Vein endothelial cell (primary cell): ENCODE results near the gene CDCP1. TPM values are rescaled to one million over a fixed set of nuclear protein-coding genes. Genes with fewer than 3 reads are reported as not detected.

Source experiments
- small RNA-seq: library from RNA; depleted of rRNA; stranded (forward); fragments of <200 nt; gene quantifications from one replicate; pipeline ENCODE3, GENCODE V24; 2012
- total RNA-seq: library from RNA; depleted of rRNA; stranded (reverse); fragments of >200 nt; gene quantifications from 2 replicates; pipeline ENCODE4 v1.2.3, GENCODE V29; 2012

Gene CDCP1, protein sequence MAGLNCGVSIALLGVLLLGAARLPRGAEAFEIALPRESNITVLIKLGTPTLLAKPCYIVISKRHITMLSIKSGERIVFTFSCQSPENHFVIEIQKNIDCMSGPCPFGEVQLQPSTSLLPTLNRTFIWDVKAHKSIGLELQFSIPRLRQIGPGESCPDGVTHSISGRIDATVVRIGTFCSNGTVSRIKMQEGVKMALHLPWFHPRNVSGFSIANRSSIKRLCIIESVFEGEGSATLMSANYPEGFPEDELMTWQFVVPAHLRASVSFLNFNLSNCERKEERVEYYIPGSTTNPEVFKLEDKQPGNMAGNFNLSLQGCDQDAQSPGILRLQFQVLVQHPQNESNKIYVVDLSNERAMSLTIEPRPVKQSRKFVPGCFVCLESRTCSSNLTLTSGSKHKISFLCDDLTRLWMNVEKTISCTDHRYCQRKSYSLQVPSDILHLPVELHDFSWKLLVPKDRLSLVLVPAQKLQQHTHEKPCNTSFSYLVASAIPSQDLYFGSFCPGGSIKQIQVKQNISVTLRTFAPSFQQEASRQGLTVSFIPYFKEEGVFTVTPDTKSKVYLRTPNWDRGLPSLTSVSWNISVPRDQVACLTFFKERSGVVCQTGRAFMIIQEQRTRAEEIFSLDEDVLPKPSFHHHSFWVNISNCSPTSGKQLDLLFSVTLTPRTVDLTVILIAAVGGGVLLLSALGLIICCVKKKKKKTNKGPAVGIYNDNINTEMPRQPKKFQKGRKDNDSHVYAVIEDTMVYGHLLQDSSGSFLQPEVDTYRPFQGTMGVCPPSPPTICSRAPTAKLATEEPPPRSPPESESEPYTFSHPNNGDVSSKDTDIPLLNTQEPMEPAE
- total RNA-seq, result 0.96 and 0.98 TPM in 2 replicates

DNA sequence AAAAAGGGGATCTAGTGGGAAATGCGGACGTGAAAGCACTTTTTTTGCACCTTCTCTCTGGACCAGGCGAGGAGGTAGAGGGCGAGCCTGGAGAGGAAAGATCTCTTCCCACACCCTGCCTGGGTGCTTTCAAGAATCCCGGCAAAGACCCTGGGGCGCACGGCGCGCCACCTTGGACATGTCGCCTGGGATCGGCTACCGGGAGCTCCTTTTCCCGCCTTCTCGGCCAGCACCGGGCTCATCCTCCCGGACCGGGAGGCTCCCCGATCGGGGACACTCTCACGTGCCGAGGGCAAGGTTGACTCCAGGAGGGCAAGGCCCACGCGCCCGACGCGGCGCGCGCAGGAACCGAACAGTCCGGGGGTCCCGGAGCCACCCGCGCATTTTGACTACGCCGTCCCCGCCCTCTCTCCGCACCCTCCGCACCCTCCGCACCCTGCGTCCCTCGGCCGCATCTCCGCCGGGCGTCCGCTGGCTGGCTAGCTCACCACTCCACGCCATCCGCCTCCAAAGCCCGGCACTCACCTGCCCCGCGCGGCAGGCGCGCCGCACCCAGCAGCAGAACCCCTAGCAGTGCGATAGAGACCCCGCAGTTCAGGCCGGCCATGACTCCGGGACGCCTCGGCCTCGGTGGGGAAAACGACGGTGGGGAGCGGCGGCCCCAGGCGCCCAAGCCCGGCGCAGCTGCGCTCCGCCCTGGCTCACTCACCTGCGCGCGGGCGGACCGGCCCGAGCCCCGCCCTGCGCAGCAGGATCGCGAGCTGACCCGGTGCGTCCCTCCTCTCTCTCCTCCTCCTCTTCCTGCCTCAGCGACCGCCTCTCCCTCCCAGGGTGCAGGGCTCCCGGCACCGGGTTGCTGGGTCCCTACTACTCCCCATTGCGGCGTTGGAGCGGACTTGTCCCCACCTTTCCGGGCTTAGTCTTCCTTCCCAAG lies at the start of gene CDCP1:
Gene CDCP1, minus strand, starts transcription at position 698 of the 934 bp plus-strand sequence. Its CDS starts 91 bp downstream, at position 607.

Small RNA genes lying within 50 kb of the gene (small RNA-seq; reads per million reads assigned to genes)
- gene RNU5B-3P, result not detected

Other genes starting within 250 kb of the CDCP1 start
- gene ZDHHC3, start 170.2 kb downstream of the CDCP1 start, total RNA-seq, result 84.4 and 89.5 TPM in 2 replicates
- 31.4 and 33.0 TPM in 2 replicates for gene EXOSC7, start 170.1 kb downstream of the CDCP1 start, total RNA-seq
- 1.4 and 2.6 TPM in 2 replicates for gene CLEC3B, start 120.1 kb downstream of the CDCP1 start, total RNA-seq
- 0.33 and 1.9 TPM in 2 replicates for gene TMEM158, start 79.9 kb upstream of the CDCP1 start, total RNA-seq
- gene LARS2, start 242.2 kb upstream of the CDCP1 start, total RNA-seq, result 16.6 and 16.7 TPM in 2 replicates